ENCODE results near the gene EPC1. TPM values are rescaled to one million over a fixed set of nuclear protein-coding genes. Genes with fewer than 3 reads are reported as not detected.

EPC1 gene
- polyA plus RNA-seq, 2 of the 4 experiments (the other 2 are of a cell fraction): 14.7 to 47.2 TPM

GRCh38 chr10:32317795-32318357 is 29.1 kb downstream of the EPC1 start (continued):
- TF ChIP-seq CTCF (IDR thresholded peaks at IDR 0.05): no peak

- CTCF ChIA-PET: interaction anchor here (1.2 to 2.1 kb wide), 3 partner anchors 31 to 64 kb away, joined by 3 to 6 read pairs (median 4); no protein-coding TSS in a partner anchor
- no peak overlapping the region for H3K4me2 ChIP-seq
- no peak for FAIRE-seq
Observed at GRCh38 chr10:32315424-32315823, 31.5 kb downstream of the EPC1 start.

GRCh38 chr10:32314588-32314987 is 32.4 kb downstream of the EPC1 start:
- no peak for ATAC-seq
- Histone ChIP-seq H3K4me2 (no peak overlapping the region), H3K4me1 (peaks cover 31% of the 10 kb centered on the region), H3K9me3 (no peaks in the 10 kb centered on the region), H3K4me3 (no peak overlapping the region), H3K27ac (no peak overlapping the region)
- TF ChIP-seq HDAC2 (IDR thresholded peaks at IDR 0.05) (no peak), EHMT2 (IDR thresholded peaks at IDR 0.05; ENCODE audit: low read depth) (no peak), HOXB5 (CRISPR knock-in tag; IDR thresholded peaks at IDR 0.05) (no peak), BHLHE40 (IDR thresholded peaks at IDR 0.05; ENCODE audit: low read depth, low read length) (no peak), USF2 (IDR thresholded peaks at IDR 0.05) (no peak), CHD2 (IDR thresholded peaks at IDR 0.05; ENCODE audit: low read length, partially characterized antibody) (no peak), MAZ (IDR thresholded peaks at IDR 0.05; ENCODE audit: borderline replicate concordance, low read depth, low read length) (no peak), CBX2 (IDR thresholded peaks at IDR 0.05; ENCODE audit: borderline replicate concordance, low read depth) (no peak)
- CTCF ChIA-PET: interaction anchor here (0.6 to 2.1 kb wide), 6 partner anchors 22 to 64 kb away, joined by 3 to 6 read pairs (median 4); no protein-coding TSS in a partner anchor
- POLR2A ChIA-PET: no interaction called here
- WGBS (ENCODE audit: missing lambda C conversion rate): 95% methylated on average over 2 of the region's 2 CpGs
- FAIRE-seq: no peak
- no peak for DNase-seq (ENCODE audit: low read depth in 1 of 2, low spot score in 1 of 2)

More at GRCh38 chr10:32315424-32315823, 31.5 kb downstream of the EPC1 start:
- POLR2A ChIA-PET: no interaction called here
- H3K4me1 ChIP-seq: peaks cover 31% of the 10 kb centered on the region
- TF ChIP-seq MAZ (IDR thresholded peaks at IDR 0.05; ENCODE audit: borderline replicate concordance, low read depth, low read length) (no peak), ZFP36 (IDR thresholded peaks at IDR 0.05; ENCODE audit: borderline replicate concordance, partially characterized antibody) (no peak), HMGXB4 (CRISPR knock-in tag; IDR thresholded peaks at IDR 0.05; ENCODE audit: borderline replicate concordance) (no peak), E2F6 (IDR thresholded peaks at IDR 0.05; ENCODE audit: borderline replicate concordance, low read depth) (no peak), FOSB (CRISPR knock-in tag; IDR thresholded peaks at IDR 0.05) (no peak), MYC (IDR thresholded peaks at IDR 0.05; ENCODE audit: borderline replicate concordance, low read length) (no peak), EHF (CRISPR knock-in tag; IDR thresholded peaks at IDR 0.05) (no peak), FOSL2 (IDR thresholded peaks at IDR 0.05) (no peak), FOSL2 (CRISPR knock-in tag; IDR thresholded peaks at IDR 0.05) (no peak), CHD4 (IDR thresholded peaks at IDR 0.05; ENCODE audit: borderline replicate concordance) (no peak), HOXB13 (CRISPR knock-in tag; IDR thresholded peaks at IDR 0.05; ENCODE audit: low read depth) (no peak), POLR2A (IDR thresholded peaks at IDR 0.05; ENCODE audit: low read length) (no peak), PHF8 (IDR thresholded peaks at IDR 0.05; ENCODE audit: borderline replicate concordance, low read depth) (no peak), NR3C1 (IDR thresholded peaks at IDR 0.05) (no peak), RFX5 (IDR thresholded peaks at IDR 0.05) (no peak), MAFK (IDR thresholded peaks at IDR 0.05; ENCODE audit: partially characterized antibody) (no peak), RARB (CRISPR knock-in tag; IDR thresholded peaks at IDR 0.05) (no peak), MAX (IDR thresholded peaks at IDR 0.05) (no peak), ZNF302 (CRISPR knock-in tag; IDR thresholded peaks at IDR 0.05) (no peak), HDAC2 (IDR thresholded peaks at IDR 0.05) (no peak)
- no peak for ATAC-seq
- 84% methylated on average over 3 of the region's 3 CpGs for WGBS (ENCODE audit: missing lambda C conversion rate)
- H3K27ac ChIP-seq: no peak overlapping the region
- H3K9me3 ChIP-seq: no peaks in the 10 kb centered on the region
- no peak for DNase-seq (ENCODE audit: low read depth in 1 of 2, low spot score in 1 of 2)
- H3K4me3 ChIP-seq: no peak overlapping the region

Data from A549 (cell line).